ENCODE measurements around the gene GLRX5. TPM values are rescaled to one million over a fixed set of nuclear protein-coding genes. Genes with fewer than 3 reads are reported as not detected.

Gene GLRX5
- total RNA-seq, 1 experiment from 2014 or later, result 62.2 TPM

DNA sequence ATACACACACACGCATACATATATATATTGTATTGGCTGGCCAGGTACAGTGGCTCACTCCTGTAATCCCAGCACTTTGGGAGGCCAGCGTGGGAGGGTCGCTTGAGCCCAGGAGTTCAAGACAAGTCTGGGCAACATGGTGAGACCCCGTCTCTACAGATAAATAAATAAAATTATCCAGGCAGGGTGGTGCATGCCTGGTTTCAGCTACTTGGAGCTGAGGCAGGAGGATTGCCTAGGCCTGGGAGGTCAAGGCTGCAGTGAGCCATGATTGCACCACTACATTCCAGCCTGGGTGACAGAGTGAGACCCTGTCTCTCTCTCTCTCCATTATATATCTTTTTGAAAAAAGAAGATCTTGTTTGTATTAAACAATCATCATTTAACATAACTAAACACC is 13.8 kb upstream of the GLRX5 start:
- Histone ChIP-seq H3K56ac (ENCODE audit: insufficient read length, low read depth, low read length) (no peak overlapping the region), H3K14ac (ENCODE audit: insufficient read depth, low read length) (no peak overlapping the region), H3K79me2 (ENCODE audit: insufficient read depth, low read length) (no peaks in the 10 kb centered on the region), H3K18ac (ENCODE audit: insufficient read length, low read depth, low read length) (no peak overlapping the region), H2BK120ac (ENCODE audit: low read depth, low read length, poor library complexity, severe bottlenecking) (no peak overlapping the region), H4K8ac (replicated peaks; ENCODE audit: insufficient read length, low read depth, low read length) (no peak overlapping the region), H4K91ac (ENCODE audit: insufficient read length, low read depth, low read length) (no peak overlapping the region), H3K9ac (ENCODE audit: extremely low read depth, insufficient read length, low read length) (no peak overlapping the region), H4K5ac (ENCODE audit: insufficient read length, low read depth, low read length) (no peak overlapping the region), H3K27me3 (ENCODE audit: insufficient read depth, low read length) (peaks cover 4% of the 10 kb centered on the region; the same call in 1 of the 2 replicates), H2AK5ac (ENCODE audit: insufficient read length, low read length) (no peak overlapping the region), H3K23ac (ENCODE audit: insufficient read length, low read depth, low read length) (no peak overlapping the region), H2AFZ (ENCODE audit: low read length) (no peak overlapping the region), H2BK15ac (ENCODE audit: low read depth, low read length) (no peak overlapping the region), H3K4me2 (ENCODE audit: insufficient read depth, insufficient read length, low read length) (no peak overlapping the region), H3K4me1 (ENCODE audit: insufficient read depth, low read length) (no peaks in the 10 kb centered on the region), H3K9me3 (ENCODE audit: control insufficient read depth, low read depth, low read length) (no peaks in the 10 kb centered on the region), H3K27ac (ENCODE audit: insufficient read length, low read depth, low read length) (no peak overlapping the region), H3K4ac (ENCODE audit: low read depth, low read length) (no peak overlapping the region), H2BK5ac (ENCODE audit: insufficient read length, low read length) (no peak overlapping the region), H3K23me2 (ENCODE audit: insufficient read length, low read depth, low read length, poor library complexity, severe bottlenecking) (peaks cover 4% of the 10 kb centered on the region), H4K20me1 (ENCODE audit: control insufficient read depth, insufficient read depth, insufficient read length) (no peaks in the 10 kb centered on the region), H3K79me1 (ENCODE audit: insufficient read depth, low read depth, low read length, poor library complexity, severe bottlenecking) (no peaks in the 10 kb centered on the region), H2BK20ac (ENCODE audit: low read depth, low read length, poor library complexity, severe bottlenecking) (no peak overlapping the region), H3T11ph (ENCODE audit: low read length) (no peak overlapping the region), H2BK12ac (ENCODE audit: insufficient read length, low read depth, low read length) (no peak overlapping the region)
- Mint-ChIP-seq H3K27me3 (ENCODE audit: low read depth) (peaks cover 43% of the 10 kb centered on the region), H3K4me3 (no peak overlapping the region), H3K27ac (no peak overlapping the region), H3K36me3 (ENCODE audit: insufficient read depth in 1 of 3, low read depth in 3 of 3) (no peaks in the 10 kb centered on the region), H3K9me3 (no peaks in the 10 kb centered on the region), H3K4me1 (peaks cover 11 to 28% of the 10 kb centered on the region in 2 experiments)
- TF ChIP-seq, protein P1, sequence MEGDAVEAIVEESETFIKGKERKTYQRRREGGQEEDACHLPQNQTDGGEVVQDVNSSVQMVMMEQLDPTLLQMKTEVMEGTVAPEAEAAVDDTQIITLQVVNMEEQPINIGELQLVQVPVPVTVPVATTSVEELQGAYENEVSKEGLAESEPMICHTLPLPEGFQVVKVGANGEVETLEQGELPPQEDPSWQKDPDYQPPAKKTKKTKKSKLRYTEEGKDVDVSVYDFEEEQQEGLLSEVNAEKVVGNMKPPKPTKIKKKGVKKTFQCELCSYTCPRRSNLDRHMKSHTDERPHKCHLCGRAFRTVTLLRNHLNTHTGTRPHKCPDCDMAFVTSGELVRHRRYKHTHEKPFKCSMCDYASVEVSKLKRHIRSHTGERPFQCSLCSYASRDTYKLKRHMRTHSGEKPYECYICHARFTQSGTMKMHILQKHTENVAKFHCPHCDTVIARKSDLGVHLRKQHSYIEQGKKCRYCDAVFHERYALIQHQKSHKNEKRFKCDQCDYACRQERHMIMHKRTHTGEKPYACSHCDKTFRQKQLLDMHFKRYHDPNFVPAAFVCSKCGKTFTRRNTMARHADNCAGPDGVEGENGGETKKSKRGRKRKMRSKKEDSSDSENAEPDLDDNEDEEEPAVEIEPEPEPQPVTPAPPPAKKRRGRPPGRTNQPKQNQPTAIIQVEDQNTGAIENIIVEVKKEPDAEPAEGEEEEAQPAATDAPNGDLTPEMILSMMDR (conservative IDR thresholded peaks at IDR 0.05), result no peak
- whole genome bisulfite sequencing (ENCODE audit: extremely low coverage, insufficient read length, low lambda C conversion rate), result no CpG with 5 or more reads among the region's 4 CpGs
- DNase-seq, result no peak
